Stimulated activated CD4-positive, alpha-beta T cell treated with anti-CD3 and anti-CD28 coated beads, TNF-alpha, amount 100 ng/mL, for 24 hours (primary cell): ENCODE measurements around the gene KRT79.

Source experiments
- DNase-seq, 3 experiments: peaks; one replicate each; pipeline ENCODE4 v3.0.0-alpha.2; 2020; ENCODE audit warnings: low read depth in 3 of 3

KRT79 gene

GRCh38 chr12:52772188-52772587 lies 61.9 kb downstream of the KRT79 start:
- DNase-seq = no peak

DNA sequence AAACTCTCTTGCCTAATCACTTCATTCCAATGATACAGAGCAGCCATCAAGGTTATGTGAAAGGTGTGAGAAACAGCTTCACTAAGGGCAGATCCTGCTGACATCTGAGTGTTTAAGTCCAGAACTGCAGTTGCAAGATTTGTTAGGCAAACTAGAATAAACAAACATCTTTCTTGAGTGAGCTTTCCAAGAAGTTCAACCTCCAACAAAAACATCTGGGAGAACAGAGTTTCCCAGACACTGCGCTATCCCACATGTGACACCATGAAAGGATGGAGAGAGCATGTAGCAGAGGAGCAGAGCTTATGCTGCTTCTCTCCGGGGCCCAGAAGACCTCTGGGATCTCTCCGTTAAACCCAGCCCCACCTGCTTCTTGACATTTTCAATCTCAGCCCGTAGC lies 62.6 kb downstream of the KRT79 start:
- DNase-seq = no peak
